ENCODE data around the gene ARHGAP26.

Gene ARHGAP26

GRCh38 chr5:142856269-142856782, 86.1 kb downstream of the ARHGAP26 start:
- FAIRE-seq, result no peak

DNA sequence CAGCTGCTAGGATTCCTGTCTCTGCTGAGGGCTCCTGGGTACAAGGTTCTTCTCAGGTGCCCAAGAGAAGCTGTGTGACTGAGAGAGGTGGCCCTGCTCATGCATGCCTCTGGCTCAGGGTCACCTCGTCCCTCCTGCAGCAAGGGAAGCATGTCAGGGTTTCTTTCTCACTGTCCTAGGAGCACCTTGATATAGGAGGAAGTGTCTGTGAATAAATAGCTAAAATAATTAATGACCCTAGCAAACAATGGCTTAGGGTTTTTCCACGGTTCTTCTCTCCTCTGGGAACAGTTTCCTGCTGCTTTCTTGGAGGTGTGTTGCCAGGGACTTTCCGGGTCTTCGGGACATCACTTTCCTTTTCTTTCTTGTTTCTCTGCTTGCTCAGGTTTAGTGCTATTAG, 87.2 kb downstream of the ARHGAP26 start:
- no peak for FAIRE-seq

DNA sequence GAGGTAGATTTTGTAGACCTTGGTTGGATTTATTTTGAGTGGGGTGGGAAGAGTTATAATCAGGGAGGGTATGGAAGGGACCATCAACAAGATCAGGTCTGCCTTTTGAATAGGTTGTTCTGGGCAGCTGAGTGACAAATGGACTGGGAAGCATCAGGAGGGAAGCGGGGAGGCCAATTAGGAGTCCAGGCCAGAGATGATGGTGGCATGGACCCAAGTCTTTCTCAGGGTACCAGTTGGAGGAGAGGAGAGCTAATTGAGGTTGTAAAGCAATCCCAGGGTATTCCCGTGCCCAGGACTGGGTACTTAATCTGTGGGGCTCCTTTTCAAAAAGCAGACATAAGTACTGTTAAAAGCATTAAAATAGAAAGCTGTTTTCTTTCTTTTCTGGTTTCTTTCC, 88.9 kb downstream of the ARHGAP26 start:
- no peak for FAIRE-seq

- FAIRE-seq, result no peak
Measured at GRCh38 chr5:142860270-142860669, 90.1 kb downstream of the ARHGAP26 start.

DNA sequence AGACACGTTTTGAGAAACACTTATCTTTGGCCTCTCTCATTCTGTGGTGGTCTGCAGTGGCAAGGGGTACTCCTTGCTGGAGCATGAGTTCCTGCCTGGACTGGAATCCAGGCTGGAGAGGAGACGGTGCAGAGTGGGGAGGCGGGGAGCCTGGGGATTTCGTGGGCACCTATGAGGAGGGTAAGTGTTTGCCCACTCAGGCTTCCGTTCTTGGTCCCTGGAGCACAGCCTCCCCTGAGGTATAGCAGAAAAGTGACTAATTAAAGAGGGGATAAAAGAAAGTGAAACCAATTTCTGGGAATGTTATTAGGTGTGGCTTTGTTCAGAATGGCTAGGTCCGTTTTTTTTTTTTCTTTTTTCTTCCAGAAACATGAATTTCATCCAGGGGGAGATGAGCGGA, 90.8 kb downstream of the ARHGAP26 start:
- FAIRE-seq, result no peak

- FAIRE-seq, result no peak
Measured at GRCh38 chr5:142862594-142862993, 92.4 kb downstream of the ARHGAP26 start.

DNA sequence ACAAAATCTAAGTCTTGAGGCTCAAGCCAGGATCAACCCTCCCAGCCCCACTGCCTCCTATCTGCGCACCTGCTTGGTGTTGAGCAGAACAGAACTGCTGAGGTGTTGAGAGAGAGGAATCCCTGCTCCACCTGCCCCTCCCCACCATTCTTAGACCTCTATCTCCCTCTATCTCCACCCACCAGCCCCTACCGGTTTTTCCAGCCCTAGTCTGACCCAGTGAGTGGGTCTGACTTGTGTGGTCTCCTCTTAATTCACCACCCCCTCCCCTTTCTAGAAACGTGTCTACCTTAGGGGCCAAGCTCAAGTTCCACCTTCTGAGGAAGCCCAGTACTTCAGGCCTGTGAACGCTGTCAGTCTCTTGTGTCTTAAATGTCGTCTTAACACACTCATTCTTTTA, 93.7 kb downstream of the ARHGAP26 start:
- FAIRE-seq, result no peak

DNA sequence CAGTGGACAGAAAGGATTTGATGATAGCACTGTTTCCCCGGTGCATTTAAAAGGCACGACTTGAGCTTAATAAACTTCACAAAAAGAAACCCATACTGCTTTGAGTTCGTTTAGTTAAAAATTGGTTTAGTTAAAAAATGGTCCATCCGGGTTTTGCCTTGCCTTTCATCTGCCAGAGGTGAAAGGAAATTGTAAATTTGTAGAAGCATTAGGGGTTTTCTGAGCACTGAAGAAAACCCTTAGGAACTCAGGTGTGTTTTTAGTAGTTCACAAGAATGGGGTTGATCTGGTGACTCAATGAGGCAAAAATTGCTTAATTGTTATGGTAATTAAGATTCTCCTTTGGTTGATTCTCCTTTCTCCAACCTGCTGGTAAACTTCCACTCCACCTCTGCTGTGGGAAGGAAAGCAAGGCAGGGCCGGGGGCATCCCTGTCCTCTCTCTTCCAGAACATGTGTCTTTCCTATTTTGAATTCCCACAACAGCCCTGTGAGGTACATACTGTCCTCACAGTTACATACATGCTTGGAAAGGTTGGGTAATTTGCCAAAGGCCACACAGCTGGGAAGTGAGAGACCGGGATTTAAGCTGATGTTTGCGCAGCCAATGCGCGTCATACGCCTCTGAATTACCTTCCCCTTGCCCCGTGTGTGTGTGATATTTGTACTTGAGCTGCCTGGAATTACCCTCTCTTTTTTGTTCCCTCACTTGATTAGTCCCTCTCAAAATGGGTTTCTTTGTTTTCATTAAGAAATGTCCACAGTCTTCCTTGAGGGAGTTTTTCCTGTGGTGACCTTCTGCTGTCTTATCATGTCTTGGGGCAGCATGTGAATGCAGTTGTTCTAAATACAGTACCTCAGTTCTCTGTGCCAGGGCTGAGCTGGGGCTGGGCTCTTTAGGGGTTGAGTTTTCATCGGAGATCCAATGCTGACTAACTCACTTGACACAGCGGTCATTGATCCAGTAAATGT, 94.4 kb downstream of the ARHGAP26 start:
- FAIRE-seq, result no peak

GRCh38 chr5:142865631-142866030, 95.5 kb downstream of the ARHGAP26 start:
- FAIRE-seq, result no peak

DNA sequence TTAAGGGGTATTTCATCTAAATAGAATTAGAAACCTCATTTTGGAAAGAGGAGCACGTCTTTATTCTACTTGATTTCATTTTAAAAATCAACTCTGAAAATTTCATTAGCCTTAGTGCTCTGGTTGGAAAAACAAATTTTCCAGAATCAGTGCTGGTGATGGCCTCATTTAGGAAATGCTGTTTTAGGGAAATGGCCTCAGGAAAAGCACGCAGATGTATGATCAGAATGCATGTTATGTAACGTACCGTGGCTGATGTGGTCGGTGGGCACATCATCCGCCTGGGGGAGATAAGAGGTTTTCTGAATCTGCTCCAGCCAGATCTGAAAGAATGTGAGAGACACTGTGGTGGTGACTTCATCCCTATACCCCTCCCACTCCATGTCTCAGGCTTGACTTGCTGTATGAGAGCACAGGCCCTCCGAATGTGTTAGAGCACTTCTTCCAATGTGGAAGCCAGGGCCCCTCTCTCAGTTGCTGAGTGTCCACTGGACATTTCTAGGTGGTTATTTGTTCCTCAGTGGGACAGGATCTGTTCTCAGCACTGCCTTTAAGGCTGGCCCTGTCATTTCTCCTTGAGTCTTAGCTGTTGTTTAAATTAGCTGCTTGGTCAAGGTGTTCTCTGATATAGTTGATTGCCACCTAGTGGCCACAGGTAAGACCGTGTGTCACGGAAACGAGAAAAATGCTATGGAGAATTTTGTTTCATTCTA, 96.5 kb downstream of the ARHGAP26 start:
- FAIRE-seq, result peak; percentile 60

DNA sequence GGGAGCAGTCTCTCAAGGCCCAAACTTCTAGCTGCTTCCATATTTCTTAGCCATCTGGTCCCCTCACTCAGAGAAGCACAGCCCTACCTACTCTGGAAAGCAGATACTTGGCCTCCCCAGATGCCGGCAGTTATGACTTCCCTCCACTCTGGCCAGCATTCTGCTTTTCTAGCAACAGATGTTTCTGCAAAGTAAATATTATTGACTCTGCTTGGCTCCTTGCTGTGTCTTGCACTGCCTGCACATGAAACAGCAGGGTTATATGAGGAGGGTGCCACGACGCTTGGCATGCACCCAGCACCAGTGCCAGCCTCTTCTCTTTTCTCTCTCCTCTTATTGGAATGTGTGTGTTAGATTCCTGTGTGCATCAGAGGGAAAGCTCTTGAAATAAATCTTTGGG, 99.7 kb downstream of the ARHGAP26 start:
- FAIRE-seq, result peak; percentile 26

GRCh38 chr5:142870532-142871362, 100.6 kb downstream of the ARHGAP26 start:
- no peak for FAIRE-seq

DNA sequence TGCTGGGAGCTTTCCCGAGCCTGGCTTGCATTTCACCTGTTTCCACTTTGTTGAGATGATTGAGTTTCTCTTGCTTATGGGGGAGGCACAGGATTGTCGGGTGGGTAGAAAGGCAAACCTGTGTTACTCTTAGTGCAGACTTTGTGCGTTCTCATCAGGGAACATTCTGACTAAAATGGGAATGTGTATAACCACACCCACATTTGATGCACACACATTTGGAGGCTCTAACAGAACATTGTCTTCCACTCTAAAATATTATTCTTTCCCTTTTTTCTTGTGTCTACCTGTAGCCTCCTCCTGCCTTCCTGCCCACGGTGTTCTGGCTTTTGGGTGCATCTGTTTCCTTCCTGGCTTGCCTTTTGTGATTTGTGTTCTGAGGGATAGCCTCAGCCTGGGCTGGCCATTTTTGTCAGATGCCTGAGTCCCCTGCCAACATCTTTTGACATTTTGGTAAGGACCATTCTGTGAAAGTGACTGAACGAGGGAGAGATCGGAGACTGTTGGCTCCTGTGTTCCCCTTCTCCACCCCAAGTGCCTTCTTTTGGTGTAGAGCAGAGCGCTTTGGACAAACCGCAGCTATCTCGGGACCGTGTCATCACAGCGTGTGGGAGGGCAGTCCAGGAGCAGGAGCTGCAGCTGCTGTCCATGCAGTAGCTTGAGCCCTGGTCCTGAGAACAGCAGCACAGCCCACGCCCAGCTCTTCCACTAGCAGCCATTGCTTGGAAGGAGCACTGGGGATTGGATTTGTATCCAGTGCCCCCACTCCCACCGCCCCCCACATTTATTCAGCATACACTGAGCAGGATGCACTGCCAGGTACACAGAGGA, 101.4 kb downstream of the ARHGAP26 start:
- FAIRE-seq, result no peak

DNA sequence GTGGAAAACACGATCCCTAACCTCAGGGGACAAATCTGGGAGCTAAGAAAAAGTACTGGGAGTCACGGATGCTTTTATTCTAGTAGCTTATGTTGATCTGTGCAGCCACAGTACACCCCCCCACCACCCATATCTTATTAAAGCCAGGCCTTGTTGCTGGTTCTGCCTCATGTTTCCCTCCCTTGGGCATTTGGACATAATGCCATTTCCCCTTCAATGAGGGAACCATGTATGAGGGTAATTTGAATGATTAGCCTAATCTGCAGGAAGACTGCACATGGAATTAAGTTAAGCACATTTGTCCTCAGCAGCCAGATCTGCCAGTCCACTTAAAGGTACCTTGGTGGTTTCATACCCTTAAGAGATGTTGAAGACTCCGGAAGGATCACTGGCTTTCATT, 102.0 kb downstream of the ARHGAP26 start:
- FAIRE-seq, result no peak

DNA sequence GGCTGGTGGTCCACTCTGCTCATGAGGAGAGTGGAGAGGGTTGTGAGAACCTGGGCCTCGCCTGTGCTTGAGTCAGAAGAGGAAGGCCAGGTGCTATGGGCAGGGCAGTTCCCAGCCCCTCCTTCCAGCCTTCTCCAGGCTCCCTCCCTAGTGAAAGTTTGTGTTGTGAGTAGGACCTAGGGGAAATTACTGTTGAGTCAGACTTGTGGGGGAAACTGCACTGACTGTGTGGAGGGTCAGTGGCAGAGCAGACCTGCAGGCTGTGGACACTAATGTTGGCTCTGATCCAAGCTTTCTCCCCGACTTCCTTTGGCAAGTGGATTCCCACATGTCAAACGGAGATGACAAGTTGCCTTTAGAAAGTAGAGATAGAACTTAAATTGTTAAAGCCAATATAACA, 102.6 kb downstream of the ARHGAP26 start:
- FAIRE-seq, result no peak

- no peak for FAIRE-seq
Measured at GRCh38 chr5:142873831-142874230, 103.7 kb downstream of the ARHGAP26 start.

DNA sequence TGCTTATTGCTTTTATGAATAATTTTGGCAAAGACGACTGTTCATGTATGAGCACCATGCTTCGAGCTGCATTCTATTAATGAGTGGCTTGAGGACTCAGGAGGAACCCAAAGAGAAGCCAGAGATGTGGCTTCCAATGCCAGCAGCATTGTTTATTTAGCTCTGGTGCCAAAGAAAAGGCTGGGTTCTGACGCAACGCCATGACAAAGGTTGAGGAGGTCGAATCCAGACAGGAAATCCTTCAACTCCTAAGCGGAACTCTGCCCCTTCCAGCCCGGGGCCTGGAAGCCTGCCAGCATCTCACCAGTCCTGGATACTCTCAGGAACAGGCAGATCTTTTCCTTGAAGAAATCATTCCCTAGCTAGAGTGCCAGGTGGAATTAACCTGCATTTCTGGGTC, 104.4 kb downstream of the ARHGAP26 start:
- no peak for FAIRE-seq

DNA sequence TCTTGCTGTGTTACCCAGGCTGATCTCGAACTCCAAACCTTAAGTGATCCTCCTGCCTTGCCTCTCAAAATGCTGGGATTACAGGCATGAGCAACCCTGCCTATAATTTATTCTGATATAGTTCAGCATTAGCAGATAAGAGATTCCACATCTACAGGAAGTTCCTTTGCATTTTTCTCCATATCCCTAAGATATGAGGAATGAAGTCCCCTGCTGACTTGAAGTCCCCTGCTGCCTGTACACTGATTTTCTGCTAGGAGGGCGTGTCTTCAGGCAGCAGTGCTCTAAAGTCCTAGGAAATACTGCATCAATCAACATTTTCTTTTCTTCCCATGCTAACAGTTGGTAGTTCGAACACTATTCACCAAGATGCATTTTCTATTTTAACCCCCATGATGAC, 105.8 kb downstream of the ARHGAP26 start:
- FAIRE-seq, result no peak

DNA sequence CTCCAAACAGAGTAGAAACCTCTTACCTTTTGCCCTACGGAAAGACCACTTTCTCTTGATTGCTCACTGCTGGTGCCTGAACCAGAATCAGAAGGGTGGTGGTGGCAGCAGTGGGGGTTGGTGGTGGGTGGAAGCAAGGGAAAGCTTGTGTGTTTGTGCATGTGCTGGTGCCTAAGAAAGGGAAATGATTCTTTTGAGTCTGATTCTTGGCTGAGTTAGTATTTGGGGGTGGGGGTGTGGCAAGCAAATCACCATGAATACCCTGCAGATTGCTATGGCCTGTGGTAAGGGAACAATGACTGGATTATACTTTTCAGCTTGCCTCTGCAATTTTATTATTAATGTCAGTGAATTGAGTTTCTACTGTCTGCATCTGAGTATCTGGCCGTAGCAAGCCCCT, 106.6 kb downstream of the ARHGAP26 start:
- FAIRE-seq, result no peak

- FAIRE-seq, result no peak
Measured at GRCh38 chr5:142878111-142878510, 107.9 kb downstream of the ARHGAP26 start.

- FAIRE-seq, result no peak
Measured at GRCh38 chr5:142878638-142879037, 108.5 kb downstream of the ARHGAP26 start.
